Keratinocyte (primary cell): ENCODE results near the gene EGFL7.

Experiments
- EZH2 ChIP-seq: IDR thresholded peaks from one replicate; pipeline ENCODE4 v1.6.1; 2012; ENCODE audit warnings: inconsistent platforms, mild to moderate bottlenecking, low read length, moderate library complexity
- TF ChIP-seq, protein P1 (sequence below), 3 experiments: IDR thresholded peaks in 1 of 3; conservative IDR thresholded peaks in 1 of 3; optimal IDR thresholded peaks in 1 of 3; 2 replicates in 2 of 3; 3 replicates in 1 of 3; pipeline versions ENCODE3 to v1.5.1; 2011; ENCODE audit warnings: low read length in 3 of 3, mild to moderate bottlenecking in 3 of 3, moderate library complexity in 2 of 3, control low read depth in 1 of 3, inconsistent platforms in 1 of 3; ENCODE audit not compliant: insufficient read depth in 2 of 3; ENCODE audit errors: extremely low read depth in 1 of 3

DNA sequence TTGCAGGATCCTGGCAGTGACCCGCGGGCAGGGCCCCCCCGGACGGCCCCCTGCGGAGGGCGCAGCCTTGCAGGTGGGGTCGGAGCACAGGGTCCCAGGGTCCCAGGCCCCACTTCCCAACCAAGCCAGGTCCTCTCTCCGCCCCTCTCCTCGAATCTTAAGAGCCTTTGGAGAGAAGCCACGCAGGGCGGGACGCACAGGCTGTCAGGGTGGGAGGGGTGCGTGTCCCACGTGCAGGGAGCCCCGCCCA is 18.4 kb upstream of the EGFL7 start:
- TF ChIP-seq, protein P1, sequence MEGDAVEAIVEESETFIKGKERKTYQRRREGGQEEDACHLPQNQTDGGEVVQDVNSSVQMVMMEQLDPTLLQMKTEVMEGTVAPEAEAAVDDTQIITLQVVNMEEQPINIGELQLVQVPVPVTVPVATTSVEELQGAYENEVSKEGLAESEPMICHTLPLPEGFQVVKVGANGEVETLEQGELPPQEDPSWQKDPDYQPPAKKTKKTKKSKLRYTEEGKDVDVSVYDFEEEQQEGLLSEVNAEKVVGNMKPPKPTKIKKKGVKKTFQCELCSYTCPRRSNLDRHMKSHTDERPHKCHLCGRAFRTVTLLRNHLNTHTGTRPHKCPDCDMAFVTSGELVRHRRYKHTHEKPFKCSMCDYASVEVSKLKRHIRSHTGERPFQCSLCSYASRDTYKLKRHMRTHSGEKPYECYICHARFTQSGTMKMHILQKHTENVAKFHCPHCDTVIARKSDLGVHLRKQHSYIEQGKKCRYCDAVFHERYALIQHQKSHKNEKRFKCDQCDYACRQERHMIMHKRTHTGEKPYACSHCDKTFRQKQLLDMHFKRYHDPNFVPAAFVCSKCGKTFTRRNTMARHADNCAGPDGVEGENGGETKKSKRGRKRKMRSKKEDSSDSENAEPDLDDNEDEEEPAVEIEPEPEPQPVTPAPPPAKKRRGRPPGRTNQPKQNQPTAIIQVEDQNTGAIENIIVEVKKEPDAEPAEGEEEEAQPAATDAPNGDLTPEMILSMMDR (optimal IDR thresholded peaks at IDR 0.05 in 1 of 3, IDR thresholded peaks at IDR 0.05 in 1 of 3, conservative IDR thresholded peaks at IDR 0.05 in 1 of 3; ENCODE audit: extremely low read depth in 1 of 3, insufficient read depth in 2 of 3, low read length in 3 of 3) = no peak
- no peak for TF ChIP-seq EZH2
